HG02763 (cell line): ENCODE results near the gene CLCA1.

Source experiments
- ATAC-seq: cut with Tn5 transposase; IDR thresholded peaks from one replicate; pipeline ENCODE4 v1.9.1; 2021; ENCODE audit warnings: mild to moderate bottlenecking, moderate library complexity; ENCODE audit not compliant: unreplicated experiment

The CLCA1 gene

GRCh38 chr1:86468501-86468977 lies at the start of gene CLCA1:
CLCA1 (plus strand) TSS chr1:86468927; CDS start chr1:86468972, 45 bp downstream.
- no peak for ATAC-seq

GRCh38 chr1:86419277-86419903 lies 49.3 kb upstream of the CLCA1 start:
- ATAC-seq, result peak; percentile 85

DNA sequence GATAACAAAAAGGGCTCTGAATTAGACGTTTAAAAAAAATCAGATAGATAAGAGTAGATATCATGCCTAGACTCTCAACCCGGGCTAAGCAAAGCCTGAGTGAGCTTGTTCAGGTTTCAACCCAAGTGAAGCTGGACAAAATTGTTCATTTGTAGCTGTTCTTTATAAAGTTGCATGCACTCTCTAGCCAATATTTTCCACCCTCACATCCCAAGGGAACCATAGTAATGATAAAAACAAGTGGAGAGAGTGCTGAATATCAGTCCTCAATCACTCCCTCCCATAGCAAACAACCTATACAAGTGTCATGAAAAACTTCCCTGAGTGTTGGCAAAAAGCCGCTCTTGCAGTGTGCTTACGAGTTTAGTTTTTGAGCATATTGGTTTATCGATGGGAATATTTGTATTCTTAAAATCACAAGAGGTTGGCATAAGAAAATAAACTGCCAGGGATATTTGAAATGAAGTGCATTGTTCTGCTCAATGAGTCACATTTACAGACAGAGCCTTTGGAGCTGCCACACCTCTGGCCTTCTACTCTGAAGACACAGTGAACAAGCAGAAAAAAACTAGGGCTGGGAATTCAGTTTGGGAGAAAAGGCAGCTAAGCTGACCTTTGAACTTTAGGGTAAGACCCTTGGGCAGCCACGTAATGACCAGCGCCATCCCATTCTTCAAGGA lies 47.0 kb upstream of the CLCA1 start:
- ATAC-seq, result no peak

- ATAC-seq, result no peak
Measured at GRCh38 chr1:86423473-86423872, 45.3 kb upstream of the CLCA1 start.

GRCh38 chr1:86423873-86424272 lies 44.9 kb upstream of the CLCA1 start, which contains the start of gene CLCA2:
CLCA2 (plus strand) TSS chr1:86424171; CDS start chr1:86424248, 77 bp downstream.
- ATAC-seq, result no peak

DNA sequence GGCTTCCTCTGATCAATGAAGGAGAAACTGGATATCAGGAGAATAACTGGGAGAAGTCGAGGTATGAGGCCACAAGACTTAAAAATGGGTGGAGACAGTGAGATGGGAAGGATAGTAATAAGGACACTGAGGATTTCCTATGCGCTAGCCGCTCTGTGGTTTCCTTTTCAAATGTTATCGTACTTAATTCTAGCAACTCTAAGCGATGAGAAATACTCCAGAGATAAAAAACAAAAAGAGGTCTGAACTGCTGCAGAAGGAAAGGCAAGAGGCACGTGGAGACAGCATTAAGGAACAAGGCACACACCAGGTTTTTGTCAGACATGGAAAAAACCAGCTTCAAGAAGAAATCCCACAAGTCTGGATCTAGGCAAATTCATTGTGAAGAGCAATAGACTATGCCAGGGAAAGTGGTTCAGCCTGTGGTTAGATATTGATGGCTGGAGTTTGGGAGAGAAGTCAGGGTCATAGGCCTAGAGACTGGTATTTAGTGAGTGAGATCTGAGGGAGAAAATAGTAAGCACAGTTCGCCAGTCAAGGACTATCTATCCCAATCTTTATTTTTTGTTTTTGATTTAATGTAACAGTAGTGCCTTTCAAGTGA lies 39.5 kb upstream of the CLCA1 start:
- ATAC-seq, result no peak

DNA sequence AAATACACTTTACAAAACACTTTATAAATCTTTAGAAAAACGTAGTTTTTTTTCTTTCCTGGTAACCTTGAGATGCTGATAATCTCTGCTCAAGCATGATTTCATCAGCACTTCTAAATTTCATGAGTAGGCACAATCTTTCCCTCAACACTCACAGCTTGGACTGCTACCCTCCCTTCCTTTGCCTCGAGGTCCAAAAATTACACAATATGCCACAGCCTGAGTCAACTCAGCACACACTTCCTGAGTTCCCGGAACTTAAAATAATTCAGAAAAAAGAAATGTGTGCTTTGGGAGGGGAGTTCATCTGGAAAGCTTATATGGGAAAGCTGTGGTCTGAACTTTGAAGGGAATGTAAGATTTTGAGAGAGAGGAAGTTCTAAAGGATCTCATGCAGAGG lies 38.9 kb upstream of the CLCA1 start:
- ATAC-seq, result no peak

- no peak for ATAC-seq
Measured at GRCh38 chr1:86430376-86430775, 38.4 kb upstream of the CLCA1 start.

GRCh38 chr1:86434059-86434458 lies 34.7 kb upstream of the CLCA1 start:
- no peak for ATAC-seq

- ATAC-seq, result no peak
Measured at GRCh38 chr1:86435327-86435726, 33.4 kb upstream of the CLCA1 start.

- no peak for ATAC-seq
Measured at GRCh38 chr1:86436041-86436440, 32.7 kb upstream of the CLCA1 start.

GRCh38 chr1:86441581-86441980 lies 27.1 kb upstream of the CLCA1 start:
- no peak for ATAC-seq

DNA sequence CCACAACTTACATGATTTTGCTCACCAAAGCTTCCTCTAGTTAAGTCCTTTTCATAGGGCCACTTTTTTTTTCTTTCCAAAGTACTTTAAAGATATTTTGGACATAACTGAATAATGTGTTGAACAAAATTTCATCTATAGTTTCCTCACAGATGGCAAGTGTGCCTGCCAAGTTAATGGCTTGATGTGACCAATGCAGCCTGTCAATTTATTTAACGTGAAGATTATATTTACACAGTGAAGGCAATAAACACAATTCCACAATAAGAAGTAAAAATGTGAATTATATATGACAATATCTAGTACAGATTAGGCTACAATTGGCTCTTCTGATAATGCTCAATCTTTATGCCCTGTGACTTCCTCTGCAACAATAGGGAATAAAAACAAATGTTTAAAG lies 26.7 kb upstream of the CLCA1 start:
- ATAC-seq, result no peak

DNA sequence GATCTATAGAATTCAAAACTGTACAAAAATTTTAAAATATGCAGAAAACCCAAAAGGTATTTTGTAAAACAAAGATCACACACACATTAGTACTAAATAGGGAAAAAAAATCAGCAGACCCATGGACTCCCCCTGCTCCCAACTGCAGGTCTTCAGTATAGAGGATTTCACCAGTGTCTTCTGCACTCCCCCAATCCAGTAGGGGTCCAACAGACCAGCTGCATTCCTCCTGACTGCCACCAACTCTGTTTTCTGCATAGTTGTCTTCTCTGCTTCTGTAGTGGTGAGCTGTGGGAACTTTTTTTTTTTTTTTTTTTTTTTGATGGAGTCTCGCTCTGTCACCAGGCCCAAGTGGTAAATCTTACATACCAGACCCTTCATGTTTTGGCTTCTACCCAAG lies 22.8 kb upstream of the CLCA1 start:
- ATAC-seq, result no peak

GRCh38 chr1:86447198-86447790 lies 21.4 kb upstream of the CLCA1 start:
- no peak for ATAC-seq

DNA sequence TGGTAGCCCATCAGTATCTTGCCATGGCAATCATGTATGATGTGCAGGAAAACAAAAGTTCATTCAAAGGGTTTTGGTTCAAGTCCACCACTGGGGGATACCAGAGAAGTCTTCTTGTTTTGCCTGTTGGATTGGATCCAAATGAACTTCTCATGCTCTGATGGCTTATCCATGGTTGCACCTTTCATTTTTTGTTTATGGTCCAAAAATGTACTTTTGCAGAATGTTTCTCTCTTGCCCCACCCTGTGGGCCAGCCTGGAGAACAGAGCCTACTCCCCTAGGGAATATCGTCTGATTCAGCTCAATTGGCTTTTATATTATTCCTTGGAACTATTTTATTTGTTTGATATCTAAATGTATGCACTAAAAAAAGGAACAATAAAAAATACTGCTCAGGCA lies 20.1 kb upstream of the CLCA1 start:
- ATAC-seq, result no peak

DNA sequence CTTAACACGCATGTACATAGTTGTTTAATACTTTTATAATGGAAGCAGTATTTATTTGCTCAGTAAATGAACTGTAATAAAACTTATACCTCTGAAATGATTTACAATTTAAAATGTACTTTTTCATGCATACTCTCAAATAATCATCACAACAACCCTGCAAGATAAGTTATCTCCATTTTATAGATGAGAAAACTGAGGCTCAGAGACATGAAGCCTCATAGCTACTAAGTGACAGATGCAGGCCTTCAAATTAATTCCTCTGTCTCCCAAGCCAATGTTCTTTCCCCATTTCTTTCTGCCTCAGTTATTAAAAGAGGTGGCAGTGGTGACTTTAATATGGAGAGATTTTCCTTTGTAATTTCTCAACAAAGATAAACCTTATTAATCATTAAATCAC lies 19.6 kb upstream of the CLCA1 start:
- no peak for ATAC-seq

- no peak for ATAC-seq
Measured at GRCh38 chr1:86450847-86451246, 17.9 kb upstream of the CLCA1 start.

DNA sequence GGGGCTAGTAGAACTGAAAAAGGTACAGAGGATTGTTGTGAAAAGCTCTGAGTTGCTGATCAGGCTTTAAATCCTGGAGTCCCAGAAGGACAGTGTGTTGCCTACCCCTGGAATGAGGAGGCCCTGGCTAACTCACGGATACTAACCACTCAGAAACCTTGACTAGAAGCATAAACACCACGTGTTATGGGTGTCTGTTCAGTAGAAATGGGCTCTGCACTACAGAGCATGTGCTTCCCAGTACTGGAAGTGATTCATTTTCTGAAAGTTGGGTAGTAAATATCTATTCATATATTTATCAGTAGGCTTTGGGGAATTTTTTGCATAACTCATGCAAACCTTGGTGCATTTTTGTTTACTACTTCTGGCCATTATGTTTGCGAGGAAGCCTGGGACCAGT lies 15.1 kb upstream of the CLCA1 start:
- ATAC-seq, result no peak

- ATAC-seq, result no peak
Measured at GRCh38 chr1:86455073-86455472, 13.7 kb upstream of the CLCA1 start.

- no peak for ATAC-seq
Measured at GRCh38 chr1:86460998-86461397, 7.7 kb upstream of the CLCA1 start.

DNA sequence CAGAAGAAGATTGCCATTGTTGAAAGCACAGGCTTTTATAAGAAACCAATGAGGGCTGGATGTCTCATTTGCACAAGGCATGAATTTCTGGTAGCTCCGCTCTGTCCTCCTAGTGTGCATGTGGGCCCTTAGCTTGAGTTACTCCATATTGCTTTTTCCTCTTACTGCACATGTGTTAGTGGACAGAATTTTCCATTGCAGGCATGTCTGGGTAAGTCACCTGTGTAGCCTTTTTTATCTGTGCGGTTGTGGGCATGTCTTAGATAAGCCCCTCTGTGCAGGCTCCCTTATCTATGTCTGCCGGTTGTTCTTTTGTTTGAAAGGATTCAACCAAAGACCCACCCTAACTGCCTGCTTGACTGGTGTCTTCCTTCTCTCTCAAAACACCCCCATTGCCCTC lies 7.2 kb upstream of the CLCA1 start:
- ATAC-seq, result no peak
